ENCODE results near the gene FHL1.

The FHL1 gene

DNA sequence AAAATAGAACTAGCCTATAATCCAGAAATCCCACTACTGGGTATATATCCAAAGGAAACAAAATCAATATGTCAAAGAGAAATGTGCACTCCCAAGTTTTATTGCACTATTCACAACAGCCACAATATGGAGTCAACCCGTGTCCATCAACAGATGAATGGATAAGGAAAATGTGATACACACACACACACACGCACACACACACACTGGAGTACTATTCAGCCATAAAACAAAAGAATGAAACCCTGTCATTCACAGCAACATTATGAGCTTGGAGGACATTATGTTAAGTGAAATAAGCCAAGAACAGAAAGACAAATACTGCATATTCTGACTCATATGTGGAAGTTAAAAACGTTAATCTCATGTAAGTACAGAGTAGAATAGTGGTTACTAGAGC lies 5.8 kb upstream of the FHL1 start:
- H3K4me2 ChIP-seq, result no peak overlapping the region
- no peak overlapping the region for H2AFZ ChIP-seq (ENCODE audit: low read depth)
- H3K9ac ChIP-seq, result no peak overlapping the region
- no peak for TF ChIP-seq CTCF (conservative IDR thresholded peaks at IDR 0.05; ENCODE audit: low read depth, low read length)
- no peak overlapping the region for H3K4me3 ChIP-seq (IDR thresholded peaks at IDR 0.05; ENCODE audit: insufficient read depth, low read depth, low read length)
- no peaks in the 10 kb centered on the region for H3K36me3 ChIP-seq (ENCODE audit: insufficient read depth)
- H3K79me2 ChIP-seq (ENCODE audit: insufficient read depth, low read depth), result no peaks in the 10 kb centered on the region
- H3K27ac ChIP-seq, result no peak overlapping the region
- H4K20me1 ChIP-seq (ENCODE audit: insufficient read depth), result no peaks in the 10 kb centered on the region
- peaks cover 8% of the 10 kb centered on the region for H3K4me1 ChIP-seq (ENCODE audit: low read depth, poor library complexity, severe bottlenecking)
- H3K27me3 ChIP-seq (ENCODE audit: insufficient read depth, low read depth), result no peaks in the 10 kb centered on the region

GRCh38 chrX:136142592-136142991 lies 4.7 kb upstream of the FHL1 start:
- Histone ChIP-seq H2AFZ (ENCODE audit: low read depth) (no peak overlapping the region), H3K4me1 (ENCODE audit: low read depth, poor library complexity, severe bottlenecking) (peaks cover 9% of the 10 kb centered on the region), H3K4me3 (IDR thresholded peaks at IDR 0.05; ENCODE audit: insufficient read depth, low read depth, low read length) (no peak overlapping the region), H3K4me2 (no peak overlapping the region), H3K9ac (no peak overlapping the region), H3K27me3 (ENCODE audit: insufficient read depth, low read depth) (no peaks in the 10 kb centered on the region), H3K27ac (no peak overlapping the region), H3K79me2 (ENCODE audit: insufficient read depth, low read depth) (no peaks in the 10 kb centered on the region), H4K20me1 (ENCODE audit: insufficient read depth) (no peaks in the 10 kb centered on the region), H3K36me3 (ENCODE audit: insufficient read depth) (no peaks in the 10 kb centered on the region)
- TF ChIP-seq CTCF (conservative IDR thresholded peaks at IDR 0.05; ENCODE audit: low read depth, low read length), result no peak

DNA sequence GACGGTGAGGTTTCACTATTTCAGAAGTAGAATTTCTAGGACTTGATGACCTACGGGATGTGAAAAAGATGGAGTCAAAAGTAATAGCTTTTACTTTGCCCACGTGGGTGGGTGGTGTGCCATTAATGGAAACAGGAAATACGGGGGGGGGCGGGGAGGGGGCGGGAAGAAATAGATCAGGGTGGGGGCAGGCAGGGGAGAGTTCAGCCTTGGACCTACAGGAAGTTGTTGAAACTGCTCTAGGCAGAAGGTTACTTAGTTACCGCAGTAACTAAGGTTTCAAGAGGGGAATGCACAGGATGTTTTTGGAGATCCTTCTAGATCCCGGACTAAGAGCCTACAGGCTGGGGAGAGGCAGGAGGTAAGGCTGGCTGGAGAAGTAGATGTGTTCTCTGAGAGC lies 3.6 kb upstream of the FHL1 start:
- TF ChIP-seq CTCF (conservative IDR thresholded peaks at IDR 0.05; ENCODE audit: low read depth, low read length), result no peak
- H4K20me1 ChIP-seq (ENCODE audit: insufficient read depth), result no peaks in the 10 kb centered on the region
- H3K4me1 ChIP-seq (ENCODE audit: low read depth, poor library complexity, severe bottlenecking), result peaks cover 9% of the 10 kb centered on the region
- H3K9ac ChIP-seq, result no peak overlapping the region
- no peaks in the 10 kb centered on the region for H3K79me2 ChIP-seq (ENCODE audit: insufficient read depth, low read depth)
- no peak overlapping the region for H2AFZ ChIP-seq (ENCODE audit: low read depth)
- no peaks in the 10 kb centered on the region for H3K27me3 ChIP-seq (ENCODE audit: insufficient read depth, low read depth)
- no peaks in the 10 kb centered on the region for H3K36me3 ChIP-seq (ENCODE audit: insufficient read depth)
- H3K27ac ChIP-seq, result no peak overlapping the region
- no peak overlapping the region for H3K4me3 ChIP-seq (IDR thresholded peaks at IDR 0.05; ENCODE audit: insufficient read depth, low read depth, low read length)
- H3K4me2 ChIP-seq, result no peak overlapping the region

GRCh38 chrX:136146614-136147314 lies 569 bp upstream of the FHL1 start:
- Histone ChIP-seq H3K79me2 (ENCODE audit: insufficient read depth, low read depth) (no peaks in the 10 kb centered on the region), H3K27me3 (ENCODE audit: insufficient read depth, low read depth) (no peaks in the 10 kb centered on the region), H3K4me1 (ENCODE audit: low read depth, poor library complexity, severe bottlenecking) (peaks cover 9% of the 10 kb centered on the region), H4K20me1 (ENCODE audit: insufficient read depth) (no peaks in the 10 kb centered on the region), H2AFZ (ENCODE audit: low read depth) (peak overlapping the region; percentile 63), H3K4me2 (peak overlapping the region; percentile 79), H3K27ac (peak overlapping the region; percentile 55; the same call in 1 of the 2 replicates), H3K4me3 (IDR thresholded peaks at IDR 0.05; ENCODE audit: insufficient read depth, low read depth, low read length) (no peak overlapping the region), H3K9ac (peak overlapping the region; percentile 87), H3K36me3 (ENCODE audit: insufficient read depth) (no peaks in the 10 kb centered on the region)
- no peak for TF ChIP-seq CTCF (conservative IDR thresholded peaks at IDR 0.05; ENCODE audit: low read depth, low read length)
